ENCODE data around the gene RNF4. TPM values are rescaled to one million over a fixed set of nuclear protein-coding genes. Genes with fewer than 3 reads are reported as not detected.

RNF4 gene
- total and polyA plus RNA-seq, 10 donors: 22.0 to 82.5 (median 63.1) TPM

GRCh38 chr4:2441393-2442174 lies 27.3 kb upstream of the RNF4 start:
- Histone ChIP-seq H3K4me3 (no peak overlapping the region), H3K9me3 (no peaks in the 10 kb centered on the region), H3K36me3 (no peaks in the 10 kb centered on the region), H3K4me1 (peaks cover 0 to 9% (median 2%) of the 10 kb centered on the region in 6 donors), H3K27me3 (replicated peaks in 1 of 7) (peaks cover 0 to 5% (median 0%) of the 10 kb centered on the region in 7 donors), H3K27ac (no peak overlapping the region)
- DNase-seq: peak; percentile 87
- peak; percentile 14 to 57 (median 33) for TF ChIP-seq POLR2AphosphoS5 (IDR thresholded peaks at IDR 0.05)
- TF ChIP-seq POLR2A (IDR thresholded peaks at IDR 0.05): no peak
- TF ChIP-seq CTCF (IDR thresholded peaks at IDR 0.05 in 8 of 11, conservative IDR thresholded peaks at IDR 0.05 in 3 of 11): peak; percentile 65 to 90 (median 82)
- intact Hi-C loops (cut with DNase I; ENCODE audit: low total_unique reads): loop anchor here (5.0 kb wide), 1 partner anchor 219 kb away; no protein-coding TSS in a partner anchor
- WGBS, 5 donors: 45 to 56% (median 50%) methylated on average over 10 to 14 of the region's 14 CpGs

GRCh38 chr4:2442175-2442993 lies 26.5 kb upstream of the RNF4 start:
- intact Hi-C loops (cut with DNase I; ENCODE audit: low total_unique reads): loop anchor here (5.0 kb wide), 1 partner anchor 220 kb away; no protein-coding TSS in a partner anchor
- Histone ChIP-seq H3K9me3 (no peaks in the 10 kb centered on the region), H3K27ac (no peak overlapping the region), H3K4me3 (no peak overlapping the region), H3K4me1 (peaks cover 0 to 9% (median 2%) of the 10 kb centered on the region in 6 donors), H3K27me3 (replicated peaks in 1 of 7) (peaks cover 0 to 5% (median 0%) of the 10 kb centered on the region in 7 donors), H3K36me3 (no peaks in the 10 kb centered on the region)
- TF ChIP-seq POLR2A (IDR thresholded peaks at IDR 0.05) (no peak), CTCF (IDR thresholded peaks at IDR 0.05 in 8 of 11, conservative IDR thresholded peaks at IDR 0.05 in 3 of 11) (no peak), POLR2AphosphoS5 (IDR thresholded peaks at IDR 0.05) (no peak)
- WGBS, 5 donors: 70 to 85% (median 79%) methylated on average over 14 to 20 of the region's 20 CpGs
- no peak for DNase-seq

- H3K9me3 ChIP-seq: no peaks in the 10 kb centered on the region
- 78 to 93% (median 90%) methylated on average over 18 to 20 of the region's 20 CpGs for WGBS, 5 donors
- peaks cover 0 to 9% (median 2%) of the 10 kb centered on the region in 6 donors for H3K4me1 ChIP-seq
- peak; percentile 70 for DNase-seq
- no peak overlapping the region for H3K4me3 ChIP-seq
- intact Hi-C loops (cut with DNase I; ENCODE audit: low total_unique reads): loop anchor here (5.0 kb wide), 1 partner anchor 221 kb away; no protein-coding TSS in a partner anchor
- no peak overlapping the region for H3K27ac ChIP-seq
- H3K36me3 ChIP-seq: no peaks in the 10 kb centered on the region
- TF ChIP-seq POLR2AphosphoS5 (IDR thresholded peaks at IDR 0.05) (no peak), CTCF (IDR thresholded peaks at IDR 0.05 in 8 of 11, conservative IDR thresholded peaks at IDR 0.05 in 3 of 11) (no peak), POLR2A (IDR thresholded peaks at IDR 0.05) (no peak)
- peaks cover 0 to 5% (median 0%) of the 10 kb centered on the region in 7 donors for H3K27me3 ChIP-seq (replicated peaks in 1 of 7)
Measured at GRCh38 chr4:2443061-2443730, 25.7 kb upstream of the RNF4 start.

Data from spleen (tissue), 11 donors.